ENCODE results near the gene CCDC190.

DNA sequence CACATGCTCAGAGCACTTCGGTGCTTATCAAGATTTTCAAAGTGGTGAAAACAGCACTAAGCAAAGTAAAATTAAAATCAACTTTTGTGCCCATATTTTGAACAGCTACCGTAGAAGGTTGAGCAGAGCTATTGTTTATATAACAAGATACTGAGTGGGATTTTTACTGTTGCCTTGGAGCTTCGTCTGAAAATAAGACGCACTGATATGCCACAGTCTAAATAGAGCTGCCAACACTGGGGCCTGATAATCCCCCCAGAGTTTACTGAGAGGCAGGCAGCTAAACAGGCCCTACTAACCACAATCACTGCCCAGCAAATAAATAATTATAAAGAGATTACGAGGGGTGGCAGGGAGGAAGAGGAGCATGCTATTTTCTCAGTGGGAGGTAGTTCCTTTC lies 650 bp upstream of the CCDC190 start:
- TF ChIP-seq POLR2AphosphoS5 (IDR thresholded peaks at IDR 0.05; ENCODE audit: low read depth, low read length), result no peak
- TF ChIP-seq SIN3A (IDR thresholded peaks at IDR 0.05; ENCODE audit: borderline replicate concordance, insufficient read depth, low read length), result no peak
- TF ChIP-seq TAF1 (IDR thresholded peaks at IDR 0.05; ENCODE audit: borderline replicate concordance, insufficient read depth, low read length), result no peak
- TF ChIP-seq, protein P1, sequence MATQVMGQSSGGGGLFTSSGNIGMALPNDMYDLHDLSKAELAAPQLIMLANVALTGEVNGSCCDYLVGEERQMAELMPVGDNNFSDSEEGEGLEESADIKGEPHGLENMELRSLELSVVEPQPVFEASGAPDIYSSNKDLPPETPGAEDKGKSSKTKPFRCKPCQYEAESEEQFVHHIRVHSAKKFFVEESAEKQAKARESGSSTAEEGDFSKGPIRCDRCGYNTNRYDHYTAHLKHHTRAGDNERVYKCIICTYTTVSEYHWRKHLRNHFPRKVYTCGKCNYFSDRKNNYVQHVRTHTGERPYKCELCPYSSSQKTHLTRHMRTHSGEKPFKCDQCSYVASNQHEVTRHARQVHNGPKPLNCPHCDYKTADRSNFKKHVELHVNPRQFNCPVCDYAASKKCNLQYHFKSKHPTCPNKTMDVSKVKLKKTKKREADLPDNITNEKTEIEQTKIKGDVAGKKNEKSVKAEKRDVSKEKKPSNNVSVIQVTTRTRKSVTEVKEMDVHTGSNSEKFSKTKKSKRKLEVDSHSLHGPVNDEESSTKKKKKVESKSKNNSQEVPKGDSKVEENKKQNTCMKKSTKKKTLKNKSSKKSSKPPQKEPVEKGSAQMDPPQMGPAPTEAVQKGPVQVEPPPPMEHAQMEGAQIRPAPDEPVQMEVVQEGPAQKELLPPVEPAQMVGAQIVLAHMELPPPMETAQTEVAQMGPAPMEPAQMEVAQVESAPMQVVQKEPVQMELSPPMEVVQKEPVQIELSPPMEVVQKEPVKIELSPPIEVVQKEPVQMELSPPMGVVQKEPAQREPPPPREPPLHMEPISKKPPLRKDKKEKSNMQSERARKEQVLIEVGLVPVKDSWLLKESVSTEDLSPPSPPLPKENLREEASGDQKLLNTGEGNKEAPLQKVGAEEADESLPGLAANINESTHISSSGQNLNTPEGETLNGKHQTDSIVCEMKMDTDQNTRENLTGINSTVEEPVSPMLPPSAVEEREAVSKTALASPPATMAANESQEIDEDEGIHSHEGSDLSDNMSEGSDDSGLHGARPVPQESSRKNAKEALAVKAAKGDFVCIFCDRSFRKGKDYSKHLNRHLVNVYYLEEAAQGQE (IDR thresholded peaks at IDR 0.05; ENCODE audit: insufficient read depth in 1 of 2, low read depth in 2 of 2, low read length in 2 of 2), result no peak
- TF ChIP-seq FOXP2 (optimal IDR thresholded peaks at IDR 0.05; ENCODE audit: borderline replicate concordance, extremely low read depth, extremely low read length, insufficient read depth), result no peak
